ENCODE results near the gene NTM.
"Not testable (repeated sequence)": the region's sequence is repeated elsewhere in the genome, so short reads cannot be mapped to it uniquely, and the experiment has no call there.

NTM gene

GRCh38 chr11:131465746-131466145 is 95.3 kb downstream of the NTM start:
- DNase-seq, result no peak

DNA sequence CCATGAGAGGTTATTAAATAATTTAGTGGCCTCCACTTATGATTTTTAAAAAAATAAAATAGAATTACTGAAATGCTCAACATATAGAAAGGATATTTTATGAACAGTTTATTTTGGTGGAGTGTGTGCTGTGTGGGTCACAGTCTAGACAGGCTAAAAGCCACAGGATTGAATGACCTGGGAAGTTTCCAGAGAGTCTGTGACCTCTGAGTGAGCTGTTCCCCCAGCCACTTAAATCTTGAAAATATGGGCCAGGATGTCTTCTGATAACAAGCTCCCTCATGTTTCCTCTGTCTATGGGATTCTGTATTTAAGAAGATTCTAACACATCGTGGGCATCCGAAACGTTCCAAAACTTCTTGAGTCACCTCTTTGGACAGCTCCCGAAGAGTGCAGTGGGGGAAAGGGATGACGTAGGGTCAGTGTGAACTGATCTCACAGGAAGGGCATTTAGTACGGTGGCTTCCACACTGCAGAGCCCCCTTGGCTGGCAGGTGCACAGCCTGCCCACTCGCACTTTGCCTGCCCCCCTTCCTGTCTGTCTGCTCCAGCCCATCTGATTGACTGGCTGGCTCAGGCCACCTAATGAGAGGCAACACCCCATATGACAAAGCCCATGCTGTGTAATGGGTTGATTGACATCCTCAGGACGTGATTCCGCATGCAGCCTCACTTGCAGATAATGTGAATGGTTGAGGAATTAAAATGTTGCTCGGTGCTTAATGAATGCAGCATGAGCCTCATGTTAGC is 97.4 kb downstream of the NTM start:
- DNase-seq, result no peak

GRCh38 chr11:131468565-131468964 is 98.2 kb downstream of the NTM start:
- no peak for DNase-seq

GRCh38 chr11:131470216-131470925 is 100.0 kb downstream of the NTM start:
- DNase-seq, result no peak

- DNase-seq, result no peak
These were observed 101.6 kb downstream of the NTM start for GRCh38 chr11:131471976-131472375.

GRCh38 chr11:131474947-131475346 is 104.5 kb downstream of the NTM start:
- DNase-seq, result no peak

DNA sequence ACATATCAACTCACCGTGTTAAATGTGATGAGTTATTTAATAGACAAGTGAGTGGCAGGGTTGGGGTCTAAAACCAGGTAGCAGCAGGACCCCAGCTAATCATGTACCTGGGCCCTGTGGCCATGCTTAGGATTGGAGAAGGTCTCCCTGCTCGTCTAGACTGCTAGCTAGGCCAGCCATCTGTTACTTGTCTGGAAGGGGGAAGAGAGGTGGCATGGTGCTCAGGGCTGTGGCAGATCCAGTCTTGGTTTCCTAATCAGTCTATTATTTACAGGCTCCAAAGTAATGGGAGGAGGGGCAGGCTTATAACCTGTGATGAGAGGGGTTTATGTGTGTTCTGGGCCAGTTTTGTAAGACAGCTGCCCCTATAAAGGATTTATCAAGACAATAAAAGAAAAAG is 105.9 kb downstream of the NTM start:
- no peak for DNase-seq

DNA sequence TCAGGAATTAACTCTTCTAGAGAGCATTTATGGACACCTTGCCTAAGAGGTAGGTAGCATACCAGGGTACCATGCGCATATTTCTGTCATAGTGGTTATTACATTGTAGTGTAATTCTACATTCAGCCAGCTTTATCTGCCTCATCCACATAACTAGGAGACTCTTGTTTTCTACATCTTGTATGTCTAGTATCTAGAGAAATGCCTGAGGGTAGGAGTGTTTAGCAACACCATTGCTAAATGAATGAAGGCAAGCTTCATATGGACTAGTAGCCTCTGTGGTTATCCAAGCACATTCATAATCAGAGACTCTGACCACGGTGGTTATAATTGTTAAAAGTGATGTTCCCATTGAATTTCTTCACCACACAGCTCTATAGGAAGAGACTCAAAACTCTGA is 107.9 kb downstream of the NTM start:
- DNase-seq, result no peak

DNA sequence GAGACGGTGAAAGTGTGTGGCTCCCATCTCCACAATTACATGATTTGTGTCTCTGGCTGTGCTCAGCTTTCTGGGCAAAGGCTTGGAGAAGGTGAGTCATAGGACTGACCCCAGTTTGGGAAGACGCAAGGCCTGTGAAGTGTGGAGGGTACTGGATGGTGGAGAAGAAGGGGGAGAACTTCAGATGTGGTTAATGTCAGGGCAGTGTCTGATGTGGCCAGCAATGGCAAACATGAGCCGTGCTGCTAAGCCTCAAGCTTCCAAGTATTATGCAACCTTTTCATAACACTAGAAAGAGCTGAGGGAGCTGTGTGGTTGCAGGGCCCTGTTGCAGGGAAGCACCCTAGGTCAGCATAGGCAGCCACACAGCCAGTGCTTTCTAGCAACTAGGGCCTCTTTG is 110.9 kb downstream of the NTM start:
- DNase-seq, result no peak

DNA sequence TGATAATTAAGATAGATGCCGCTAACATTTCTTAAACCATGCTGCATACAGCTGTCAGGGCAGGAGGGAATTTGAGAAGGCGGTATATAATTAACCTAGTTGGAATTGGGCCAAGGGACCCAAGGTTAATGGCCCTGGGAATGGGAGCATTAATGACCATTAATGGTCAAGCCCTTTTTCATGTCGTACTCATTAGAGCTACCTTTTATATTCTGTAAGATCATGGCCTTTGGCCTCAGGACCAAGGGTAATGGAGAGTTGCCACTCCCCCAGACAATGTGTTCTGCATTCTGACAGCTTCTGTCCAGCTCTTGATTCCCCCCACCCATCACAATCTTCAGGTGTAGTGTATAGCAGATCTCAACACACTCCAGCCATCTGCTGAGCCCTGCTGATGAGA is 111.6 kb downstream of the NTM start:
- DNase-seq, result no peak

- no peak for DNase-seq
These were observed 113.0 kb downstream of the NTM start for GRCh38 chr11:131483453-131483852.

- no peak for DNase-seq
These were observed 113.5 kb downstream of the NTM start for GRCh38 chr11:131483877-131484276.

- no peak for DNase-seq
These were observed 115.7 kb downstream of the NTM start for GRCh38 chr11:131486100-131486499.

DNA sequence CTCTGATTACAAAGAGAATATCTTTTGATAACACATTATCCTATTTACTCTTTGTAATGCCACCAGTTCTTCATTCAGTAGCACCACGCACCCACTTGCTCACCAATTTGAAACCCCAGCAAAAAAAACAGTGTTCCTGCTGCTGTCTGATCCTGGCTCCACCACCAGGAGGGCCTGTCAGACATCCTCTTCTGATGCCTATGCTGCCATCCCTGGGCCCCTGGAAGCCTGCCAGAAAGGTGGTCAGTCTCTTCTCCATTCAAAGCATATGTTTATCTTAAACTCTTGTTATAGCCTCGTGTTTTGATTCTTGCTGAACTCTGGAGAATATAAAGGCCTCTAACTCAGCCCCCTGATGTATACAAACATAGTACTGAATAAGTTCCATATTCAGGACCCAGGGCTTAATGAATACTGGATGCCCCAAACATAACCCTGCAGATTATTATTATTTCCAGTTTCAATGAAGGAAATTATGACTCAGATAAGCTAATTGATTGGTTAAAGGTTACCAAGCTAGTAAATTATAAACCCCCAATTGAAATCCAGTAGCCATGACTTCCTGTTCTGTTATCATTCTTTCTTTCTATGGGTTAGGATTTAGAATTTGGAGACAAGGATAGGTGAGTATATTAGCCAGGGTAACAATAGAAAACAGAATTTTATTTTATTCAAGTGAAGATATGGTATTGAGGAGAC is 116.7 kb downstream of the NTM start:
- DNase-seq, result peak; percentile 18

GRCh38 chr11:131488238-131488637 is 117.8 kb downstream of the NTM start:
- DNase-seq, result no peak

- no peak for DNase-seq
These were observed 121.1 kb downstream of the NTM start for GRCh38 chr11:131491503-131491902.

DNA sequence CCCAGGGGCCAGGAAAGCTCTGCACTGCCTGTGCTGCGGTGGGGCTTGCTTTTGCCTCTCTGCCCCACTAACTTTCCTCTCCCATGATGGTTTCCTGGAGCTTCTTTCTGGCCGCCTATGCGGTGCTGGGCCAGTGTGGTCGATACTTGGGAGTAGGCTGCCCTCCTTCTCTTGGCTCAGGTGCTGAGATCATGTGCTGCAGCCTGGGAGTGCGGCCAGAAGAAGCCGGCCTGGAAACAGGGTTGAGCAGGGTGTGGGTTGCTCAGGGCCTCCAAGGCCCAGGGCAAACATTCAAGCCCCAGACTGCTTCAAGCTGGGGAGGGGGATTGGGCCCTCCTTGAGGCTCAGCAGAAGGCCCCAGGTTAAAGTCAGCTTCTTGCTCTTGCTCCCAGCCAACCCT is 125.0 kb downstream of the NTM start:
- DNase-seq, result no peak

GRCh38 chr11:131497686-131498085 is 127.3 kb downstream of the NTM start:
- not testable (repeated sequence) for DNase-seq

GRCh38 chr11:131498631-131499160 is 128.3 kb downstream of the NTM start:
- DNase-seq, result no peak

GRCh38 chr11:131499199-131499598 is 128.8 kb downstream of the NTM start:
- DNase-seq, result no peak

GRCh38 chr11:131503017-131503416 is 132.6 kb downstream of the NTM start:
- DNase-seq, result no peak

GRCh38 chr11:131504199-131504949 is 134.0 kb downstream of the NTM start:
- DNase-seq, result no peak

DNA sequence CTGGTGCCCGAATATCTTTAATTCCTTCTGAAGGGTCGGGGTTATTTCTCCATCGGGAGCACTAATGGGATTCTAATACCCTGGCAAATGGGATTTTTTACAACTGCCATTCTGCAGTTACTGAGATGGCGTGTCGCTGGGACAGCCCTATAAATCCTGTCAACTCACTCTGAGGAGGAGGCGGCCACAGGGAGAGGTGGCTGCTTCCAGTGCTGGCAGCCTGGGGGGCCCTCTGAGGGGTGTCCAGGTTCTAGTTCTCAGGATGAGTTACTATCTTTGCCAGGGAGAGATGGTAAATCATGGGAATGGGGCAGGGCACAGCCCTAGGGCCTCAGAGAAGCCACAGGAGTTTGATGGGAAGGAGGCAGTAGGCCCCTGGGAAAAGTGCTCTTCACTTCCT is 135.9 kb downstream of the NTM start:
- DNase-seq, result no peak
